ENCODE results near the gene PRRC2B.
"Not testable (repeated sequence)": the region's sequence is repeated elsewhere in the genome, so short reads cannot be mapped to it uniquely, and the experiment has no call there.

PRRC2B gene

DNA sequence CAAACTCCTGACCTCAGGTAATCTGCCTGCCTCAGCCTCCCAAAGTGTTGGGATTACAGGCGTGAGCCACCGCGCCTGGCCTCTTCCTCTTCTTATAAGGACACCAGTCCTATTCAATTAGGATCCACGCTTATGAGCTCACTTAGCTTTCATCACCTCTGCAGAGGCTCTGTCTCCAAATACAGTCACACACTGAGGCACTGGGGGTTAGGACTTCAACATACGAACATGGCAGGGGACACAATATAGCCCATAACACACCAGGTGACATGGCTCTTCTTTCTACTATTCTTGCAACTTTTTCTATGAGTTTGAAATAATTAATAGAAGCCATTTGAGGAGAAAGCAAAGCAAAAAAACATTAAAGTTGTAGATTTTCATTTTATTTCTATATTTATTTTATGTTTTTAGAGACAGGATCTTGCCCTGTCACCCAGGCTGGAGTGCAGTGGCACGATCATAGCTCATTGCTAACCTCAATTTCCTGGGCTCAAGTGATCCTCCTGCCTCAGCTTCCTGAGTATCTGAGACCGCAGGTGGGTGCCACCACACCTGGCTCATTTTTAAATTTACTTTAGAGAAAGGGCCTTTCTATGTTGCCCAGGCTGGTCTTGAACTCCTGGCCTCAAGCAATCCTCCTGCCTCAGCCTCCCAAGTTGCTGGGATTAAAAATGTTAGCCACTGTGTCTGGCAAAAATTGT, 145.5 kb downstream of the PRRC2B start:
- DNase-seq (ENCODE audit: low read depth, low spot score), result no peak
- TF ChIP-seq, protein P1, sequence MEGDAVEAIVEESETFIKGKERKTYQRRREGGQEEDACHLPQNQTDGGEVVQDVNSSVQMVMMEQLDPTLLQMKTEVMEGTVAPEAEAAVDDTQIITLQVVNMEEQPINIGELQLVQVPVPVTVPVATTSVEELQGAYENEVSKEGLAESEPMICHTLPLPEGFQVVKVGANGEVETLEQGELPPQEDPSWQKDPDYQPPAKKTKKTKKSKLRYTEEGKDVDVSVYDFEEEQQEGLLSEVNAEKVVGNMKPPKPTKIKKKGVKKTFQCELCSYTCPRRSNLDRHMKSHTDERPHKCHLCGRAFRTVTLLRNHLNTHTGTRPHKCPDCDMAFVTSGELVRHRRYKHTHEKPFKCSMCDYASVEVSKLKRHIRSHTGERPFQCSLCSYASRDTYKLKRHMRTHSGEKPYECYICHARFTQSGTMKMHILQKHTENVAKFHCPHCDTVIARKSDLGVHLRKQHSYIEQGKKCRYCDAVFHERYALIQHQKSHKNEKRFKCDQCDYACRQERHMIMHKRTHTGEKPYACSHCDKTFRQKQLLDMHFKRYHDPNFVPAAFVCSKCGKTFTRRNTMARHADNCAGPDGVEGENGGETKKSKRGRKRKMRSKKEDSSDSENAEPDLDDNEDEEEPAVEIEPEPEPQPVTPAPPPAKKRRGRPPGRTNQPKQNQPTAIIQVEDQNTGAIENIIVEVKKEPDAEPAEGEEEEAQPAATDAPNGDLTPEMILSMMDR (IDR thresholded peaks at IDR 0.05; ENCODE audit: low read depth, low read length), result no peak
- in situ Hi-C loops (cut with HindIII; ENCODE audit: low sequenced_read_pairs), result no loop called here
- no peak overlapping the region for H3K4me3 ChIP-seq (ENCODE audit: low read depth, low read length)

DNA sequence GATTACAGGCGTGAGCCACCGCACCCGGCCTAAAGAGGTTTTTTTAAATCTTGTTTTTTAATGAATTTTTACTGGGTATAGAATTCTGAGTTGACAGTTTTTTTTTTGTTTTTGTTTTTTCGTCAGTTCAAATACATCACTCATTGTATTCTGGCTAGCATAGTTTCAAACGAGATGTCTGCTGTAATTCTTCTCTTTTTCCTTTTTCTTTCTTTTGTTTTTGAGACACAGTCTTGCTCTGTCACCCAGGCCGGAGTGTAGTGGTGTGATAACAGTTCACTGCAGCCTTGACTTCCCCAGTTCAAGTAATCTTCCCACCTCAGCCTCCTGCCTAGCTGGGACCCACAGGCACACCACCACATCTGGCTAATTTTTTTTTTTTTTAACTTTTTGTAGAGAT, 149.3 kb downstream of the PRRC2B start:
- TF ChIP-seq, protein P1 (IDR thresholded peaks at IDR 0.05; ENCODE audit: low read depth, low read length), result no peak
- in situ Hi-C loops (cut with HindIII; ENCODE audit: low sequenced_read_pairs), result no loop called here
- DNase-seq (ENCODE audit: low read depth, low spot score), result no peak
- H3K4me3 ChIP-seq (ENCODE audit: low read depth, low read length), result no peak overlapping the region

DNA sequence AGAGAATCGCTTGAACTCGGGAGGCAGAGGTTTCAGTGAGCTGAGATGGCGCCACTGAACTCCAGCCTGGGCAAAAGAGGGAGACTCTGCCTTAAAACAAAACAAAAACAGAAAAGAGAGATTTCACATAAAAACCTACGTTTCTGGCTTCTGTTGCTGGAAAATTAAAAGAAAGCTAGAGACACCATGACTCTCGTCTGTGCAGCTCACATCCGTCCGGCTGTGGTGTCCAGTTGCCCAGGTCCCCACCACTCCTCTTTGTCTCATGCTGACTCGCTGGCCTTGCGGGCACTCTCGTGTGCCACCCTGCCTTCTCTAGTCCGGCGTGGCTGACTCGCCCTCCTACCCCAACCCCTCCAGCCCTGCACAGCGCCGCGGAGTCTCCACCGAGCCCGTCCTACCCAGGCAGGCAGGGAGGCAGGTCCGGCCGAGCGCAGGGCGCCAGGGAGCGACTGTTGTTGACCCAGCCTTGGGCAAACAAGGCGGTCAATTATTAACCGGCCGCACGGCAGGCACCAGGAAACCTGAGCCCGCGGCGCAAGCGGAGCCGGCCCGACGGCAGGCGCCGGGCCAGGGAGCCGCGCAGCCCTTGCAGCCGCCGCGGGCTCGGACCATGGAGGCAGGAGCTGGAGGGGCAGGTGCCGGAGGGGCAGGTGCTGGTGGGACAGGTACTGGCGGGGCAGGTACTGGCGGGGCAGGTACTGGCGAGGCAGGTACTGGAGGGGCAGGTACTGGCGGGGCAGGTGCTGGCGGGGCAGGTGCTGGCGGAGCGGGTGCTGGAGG, 151.3 kb downstream of the PRRC2B start, which contains the start of gene PRRT1B:
TSS of gene PRRT1B (plus strand) at position 521 of the 783 bp plus-strand sequence. CDS start at position 614, 93 bp downstream.
- no peak for DNase-seq (ENCODE audit: low read depth, low spot score)
- no peak within 1 kb of the TSS for H3K4me3 ChIP-seq (ENCODE audit: low read depth, low read length)
- in situ Hi-C loops (cut with HindIII; ENCODE audit: low sequenced_read_pairs), result no loop called here
- TF ChIP-seq, protein P1 (IDR thresholded peaks at IDR 0.05; ENCODE audit: low read depth, low read length), result no peak

DNA sequence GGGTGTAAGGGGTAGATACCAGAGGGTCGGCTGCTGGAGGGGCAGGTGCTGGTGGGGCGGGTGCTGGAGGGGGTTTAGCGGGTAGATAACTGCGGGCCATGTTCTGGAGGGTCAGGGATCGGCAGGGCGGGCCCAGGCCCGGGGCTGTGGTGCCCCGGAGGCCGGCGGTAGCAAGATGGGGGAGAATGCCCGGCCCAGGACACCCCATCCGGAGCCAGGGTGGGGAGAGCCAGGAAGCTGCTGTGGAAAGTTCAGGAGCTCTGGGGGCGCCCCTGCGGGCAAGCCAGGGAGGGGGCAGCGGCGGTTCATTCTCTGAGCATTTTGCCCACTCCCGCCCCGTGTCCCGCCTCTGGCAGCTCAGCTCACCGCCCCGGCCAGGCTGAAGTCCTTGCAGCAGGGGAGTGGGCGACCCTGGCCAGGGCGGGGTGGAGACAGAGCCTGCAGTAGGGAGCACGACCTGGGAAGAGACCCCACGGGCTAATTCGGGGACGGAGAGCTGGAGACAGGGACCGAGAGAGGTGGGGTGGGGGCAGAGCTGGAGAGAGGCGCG, 152.0 kb downstream of the PRRC2B start:
- no peak overlapping the region for H3K4me3 ChIP-seq (ENCODE audit: low read depth, low read length)
- in situ Hi-C loops (cut with HindIII; ENCODE audit: low sequenced_read_pairs), result no loop called here
- DNase-seq (ENCODE audit: low read depth, low spot score), result no peak
- TF ChIP-seq, protein P1 (IDR thresholded peaks at IDR 0.05; ENCODE audit: low read depth, low read length), result no peak

DNA sequence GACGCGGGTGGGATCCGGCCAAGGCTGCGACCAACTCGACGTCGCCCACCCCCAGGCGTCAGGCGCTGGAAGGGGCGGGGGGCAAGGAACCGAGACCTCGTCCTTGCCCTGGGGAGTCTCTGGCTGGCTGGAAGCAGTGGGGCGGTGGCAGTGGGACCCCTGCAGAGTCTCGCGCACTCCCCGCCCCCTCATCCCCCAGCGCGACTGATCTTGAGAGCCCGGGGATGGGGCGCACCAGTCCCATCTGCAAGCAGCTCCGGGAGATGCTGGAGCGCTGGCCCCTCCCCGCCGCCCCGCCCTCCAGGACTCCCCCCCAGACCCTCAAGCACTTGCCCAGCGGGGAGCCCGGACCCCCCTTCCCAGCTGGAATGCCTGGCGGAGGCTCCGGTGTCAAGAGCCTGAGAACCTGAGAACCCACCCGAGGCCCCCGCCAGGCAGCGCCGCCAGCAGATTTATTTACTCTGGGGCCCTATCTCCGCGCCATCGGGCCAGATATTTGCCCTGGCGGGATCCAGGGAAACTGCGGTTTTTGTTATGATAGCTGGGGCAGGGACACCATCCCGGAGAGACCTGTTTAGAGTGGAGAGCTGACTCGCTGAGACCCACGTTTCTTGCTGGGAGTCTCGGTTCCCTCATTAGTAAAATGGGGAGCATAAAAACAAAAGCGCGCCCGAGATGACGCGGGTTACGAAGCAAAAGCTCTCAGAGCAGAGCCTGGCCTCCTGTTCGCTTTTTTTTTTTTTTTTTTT, 152.6 kb downstream of the PRRC2B start:
- DNase-seq (ENCODE audit: low read depth, low spot score), result no peak
- in situ Hi-C loops (cut with HindIII; ENCODE audit: low sequenced_read_pairs), result no loop called here

DNA sequence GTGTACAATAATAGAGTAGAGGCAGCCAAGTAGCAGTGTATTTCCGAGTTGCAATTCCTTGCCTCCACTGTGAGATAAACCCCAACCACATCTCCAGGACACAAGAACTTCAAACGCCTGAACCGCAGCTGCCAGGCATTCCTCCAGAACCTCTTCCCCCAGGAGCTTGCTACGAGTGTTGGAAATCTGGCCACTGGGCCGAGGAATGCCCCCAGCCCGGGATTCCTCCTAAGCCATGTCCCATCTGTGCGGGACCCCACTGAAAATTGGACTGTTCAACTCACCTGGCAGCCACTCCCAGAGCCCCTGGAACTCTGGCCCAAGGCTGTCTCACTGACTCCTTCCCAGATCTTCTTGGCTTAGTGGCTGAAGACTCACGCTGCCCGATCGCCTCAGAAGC, 155.3 kb downstream of the PRRC2B start:
- DNase-seq (ENCODE audit: low read depth, low spot score); in situ Hi-C loops (cut with HindIII; ENCODE audit: low sequenced_read_pairs); H3K4me3 ChIP-seq (ENCODE audit: low read depth, low read length): not testable (repeated sequence)

More for the DNA sequence above, 152.6 kb downstream of the PRRC2B start:
- H3K4me3 ChIP-seq (ENCODE audit: low read depth, low read length), result peak overlapping the region; percentile 20
- TF ChIP-seq, protein P1 (IDR thresholded peaks at IDR 0.05; ENCODE audit: low read depth, low read length), result no peak

Measured in astrocyte of the spinal cord (primary cell).